Measurements from ENCODE around the gene CASP2.

DNA sequence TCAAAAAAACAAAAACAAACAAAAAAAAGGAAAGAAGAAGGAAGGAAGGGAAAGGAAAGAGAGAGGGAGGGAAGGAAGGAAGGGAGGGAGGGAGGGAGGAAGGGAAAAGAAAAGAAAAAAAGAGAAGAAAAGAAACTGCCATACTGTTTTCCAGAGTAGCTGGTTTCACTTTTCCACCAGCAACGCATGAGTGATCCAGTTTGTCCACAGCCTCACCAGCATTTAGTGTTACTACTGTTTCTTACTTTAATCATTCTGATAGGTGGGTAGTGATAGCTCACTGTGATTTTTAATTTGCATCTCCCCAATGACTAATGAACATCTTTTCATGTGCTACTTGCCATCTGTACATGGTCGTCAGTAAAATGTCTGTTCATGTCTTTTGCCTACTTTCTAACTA is 15.3 kb upstream of the CASP2 start:
- TF ChIP-seq EP300 (IDR thresholded peaks at IDR 0.05; ENCODE audit: low read depth in 2 of 2, low read length in 2 of 2), result no peak
- no peak for TF ChIP-seq EP300 (CRISPR knock-in tag; IDR thresholded peaks at IDR 0.05; ENCODE audit: borderline replicate concordance)
- no peak for TF ChIP-seq PAX8 (CRISPR knock-in tag; IDR thresholded peaks at IDR 0.05; ENCODE audit: borderline replicate concordance)
- TF ChIP-seq POLR2AphosphoS5 (IDR thresholded peaks at IDR 0.05; ENCODE audit: low read depth, low read length), result no peak
- no peak for TF ChIP-seq SP1 (IDR thresholded peaks at IDR 0.05)
- TF ChIP-seq SP1 (CRISPR knock-in tag; IDR thresholded peaks at IDR 0.05), result no peak
- TF ChIP-seq, protein P1, sequence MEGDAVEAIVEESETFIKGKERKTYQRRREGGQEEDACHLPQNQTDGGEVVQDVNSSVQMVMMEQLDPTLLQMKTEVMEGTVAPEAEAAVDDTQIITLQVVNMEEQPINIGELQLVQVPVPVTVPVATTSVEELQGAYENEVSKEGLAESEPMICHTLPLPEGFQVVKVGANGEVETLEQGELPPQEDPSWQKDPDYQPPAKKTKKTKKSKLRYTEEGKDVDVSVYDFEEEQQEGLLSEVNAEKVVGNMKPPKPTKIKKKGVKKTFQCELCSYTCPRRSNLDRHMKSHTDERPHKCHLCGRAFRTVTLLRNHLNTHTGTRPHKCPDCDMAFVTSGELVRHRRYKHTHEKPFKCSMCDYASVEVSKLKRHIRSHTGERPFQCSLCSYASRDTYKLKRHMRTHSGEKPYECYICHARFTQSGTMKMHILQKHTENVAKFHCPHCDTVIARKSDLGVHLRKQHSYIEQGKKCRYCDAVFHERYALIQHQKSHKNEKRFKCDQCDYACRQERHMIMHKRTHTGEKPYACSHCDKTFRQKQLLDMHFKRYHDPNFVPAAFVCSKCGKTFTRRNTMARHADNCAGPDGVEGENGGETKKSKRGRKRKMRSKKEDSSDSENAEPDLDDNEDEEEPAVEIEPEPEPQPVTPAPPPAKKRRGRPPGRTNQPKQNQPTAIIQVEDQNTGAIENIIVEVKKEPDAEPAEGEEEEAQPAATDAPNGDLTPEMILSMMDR (CRISPR knock-in tag; IDR thresholded peaks at IDR 0.05), result no peak
- no peak for TF ChIP-seq TBX3 (IDR thresholded peaks at IDR 0.05; ENCODE audit: borderline replicate concordance)
